ENCODE data around the gene FAM107B.
"Not testable (repeated sequence)": the region's sequence is repeated elsewhere in the genome, so short reads cannot be mapped to it uniquely, and the experiment has no call there.

Gene FAM107B

GRCh38 chr10:14600065-14600464 is 174.6 kb downstream of the FAM107B start:
- DNase-seq (ENCODE audit: low spot score): no peak

GRCh38 chr10:14598809-14599764 is 175.6 kb downstream of the FAM107B start:
- DNase-seq (ENCODE audit: low spot score): no peak

- DNase-seq (ENCODE audit: low spot score): no peak
Measured at GRCh38 chr10:14595526-14596182, 179.0 kb downstream of the FAM107B start.

- DNase-seq (ENCODE audit: low spot score): no peak
Measured at GRCh38 chr10:14594878-14595525, 179.7 kb downstream of the FAM107B start.

GRCh38 chr10:14593806-14594205 is 180.9 kb downstream of the FAM107B start:
- no peak for DNase-seq (ENCODE audit: low spot score)

GRCh38 chr10:14592566-14592965 is 182.1 kb downstream of the FAM107B start:
- DNase-seq (ENCODE audit: low spot score): no peak

- no peak for DNase-seq (ENCODE audit: low spot score)
Measured at GRCh38 chr10:14592026-14592425, 182.7 kb downstream of the FAM107B start.

GRCh38 chr10:14588938-14589294 is 185.8 kb downstream of the FAM107B start:
- not testable (repeated sequence) for DNase-seq (ENCODE audit: low spot score)

- DNase-seq (ENCODE audit: low spot score): no peak
Measured at GRCh38 chr10:14588084-14588937, 186.4 kb downstream of the FAM107B start.

- no peak for DNase-seq (ENCODE audit: low spot score)
Measured at GRCh38 chr10:14587540-14588083, 187.1 kb downstream of the FAM107B start.

- DNase-seq (ENCODE audit: low spot score): no peak
Measured at GRCh38 chr10:14586901-14587300, 187.8 kb downstream of the FAM107B start.

GRCh38 chr10:14585287-14586193 is 189.2 kb downstream of the FAM107B start:
- no peak for DNase-seq (ENCODE audit: low spot score)

- no peak for DNase-seq (ENCODE audit: low spot score)
Measured at GRCh38 chr10:14584661-14585060, 190.0 kb downstream of the FAM107B start.

- no peak for DNase-seq (ENCODE audit: low spot score)
Measured at GRCh38 chr10:14583967-14584366, 190.7 kb downstream of the FAM107B start.

GRCh38 chr10:14583252-14583651 is 191.4 kb downstream of the FAM107B start:
- DNase-seq (ENCODE audit: low spot score): no peak

- DNase-seq (ENCODE audit: low spot score): no peak
Measured at GRCh38 chr10:14581553-14582321, 193.0 kb downstream of the FAM107B start.

- no peak for DNase-seq (ENCODE audit: low spot score)
Measured at GRCh38 chr10:14580671-14581332, 193.9 kb downstream of the FAM107B start.

- no peak for DNase-seq (ENCODE audit: low spot score)
Measured at GRCh38 chr10:14579405-14579804, 195.3 kb downstream of the FAM107B start.
